AG10803 (cell line): ENCODE measurements around the gene ZMPSTE24.
"Not testable (repeated sequence)": the region's sequence is repeated elsewhere in the genome, so short reads cannot be mapped to it uniquely, and the experiment has no call there.

Source experiments
- DNase-seq: peaks from one replicate; pipeline ENCODE4 v3.0.0; 2010; ENCODE audit warnings: low read depth
- H3K4me3 ChIP-seq: 2 replicates; pipeline ENCODE4 v1.5.1; 2011; ENCODE audit warnings: mild to moderate bottlenecking, low read length, control low read depth
- TF ChIP-seq, protein P1 (sequence below): conservative IDR thresholded peaks from 2 replicates; pipeline ENCODE4 v1.5.1; 2011; ENCODE audit warnings: mild to moderate bottlenecking, low read length, control low read depth, inconsistent platforms

Gene ZMPSTE24

DNA sequence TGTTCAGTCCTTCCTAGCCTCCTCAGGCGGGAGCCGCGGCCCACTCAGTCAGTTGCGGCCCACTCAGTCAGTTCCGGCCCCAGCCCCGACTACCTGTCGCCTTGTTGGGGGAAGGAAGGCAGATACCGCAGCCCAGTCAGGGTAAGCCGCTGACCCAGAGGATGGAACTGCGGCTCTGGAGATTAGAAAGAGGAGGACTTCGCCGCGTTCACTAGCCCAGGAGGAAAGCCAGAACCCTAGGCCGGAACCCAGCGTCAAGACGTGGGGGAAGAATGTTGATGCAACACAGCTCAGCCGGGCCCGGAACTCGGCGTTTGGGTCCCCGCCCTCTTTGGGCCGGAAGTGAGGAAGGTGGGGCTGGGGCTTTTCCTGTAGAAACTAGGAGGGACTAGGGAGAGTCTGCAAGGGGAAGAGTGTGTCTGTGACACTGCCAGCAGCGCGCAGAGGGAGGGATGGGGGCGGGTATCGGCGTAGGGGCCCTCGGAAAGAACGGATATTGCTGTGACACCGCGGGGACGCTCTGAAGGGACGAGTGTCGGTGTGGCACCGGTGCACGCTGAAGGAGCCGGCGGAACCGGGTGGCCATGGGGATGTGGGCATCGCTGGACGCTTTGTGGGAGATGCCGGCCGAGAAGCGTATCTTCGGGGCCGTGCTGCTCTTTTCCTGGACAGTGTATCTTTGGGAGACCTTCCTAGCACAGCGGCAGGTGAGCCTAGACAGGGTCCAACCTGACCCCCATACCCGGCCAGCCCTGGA is at the start of gene ZMPSTE24:
ZMPSTE24 (plus strand) TSS at position 549 of the 757 bp plus-strand sequence; CDS start at position 585, 36 bp downstream.
- TF ChIP-seq, protein P1, sequence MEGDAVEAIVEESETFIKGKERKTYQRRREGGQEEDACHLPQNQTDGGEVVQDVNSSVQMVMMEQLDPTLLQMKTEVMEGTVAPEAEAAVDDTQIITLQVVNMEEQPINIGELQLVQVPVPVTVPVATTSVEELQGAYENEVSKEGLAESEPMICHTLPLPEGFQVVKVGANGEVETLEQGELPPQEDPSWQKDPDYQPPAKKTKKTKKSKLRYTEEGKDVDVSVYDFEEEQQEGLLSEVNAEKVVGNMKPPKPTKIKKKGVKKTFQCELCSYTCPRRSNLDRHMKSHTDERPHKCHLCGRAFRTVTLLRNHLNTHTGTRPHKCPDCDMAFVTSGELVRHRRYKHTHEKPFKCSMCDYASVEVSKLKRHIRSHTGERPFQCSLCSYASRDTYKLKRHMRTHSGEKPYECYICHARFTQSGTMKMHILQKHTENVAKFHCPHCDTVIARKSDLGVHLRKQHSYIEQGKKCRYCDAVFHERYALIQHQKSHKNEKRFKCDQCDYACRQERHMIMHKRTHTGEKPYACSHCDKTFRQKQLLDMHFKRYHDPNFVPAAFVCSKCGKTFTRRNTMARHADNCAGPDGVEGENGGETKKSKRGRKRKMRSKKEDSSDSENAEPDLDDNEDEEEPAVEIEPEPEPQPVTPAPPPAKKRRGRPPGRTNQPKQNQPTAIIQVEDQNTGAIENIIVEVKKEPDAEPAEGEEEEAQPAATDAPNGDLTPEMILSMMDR = no peak
- DNase-seq = peak; percentile 98
- peak within 1 kb of the TSS; percentile 99 for H3K4me3 ChIP-seq

DNA sequence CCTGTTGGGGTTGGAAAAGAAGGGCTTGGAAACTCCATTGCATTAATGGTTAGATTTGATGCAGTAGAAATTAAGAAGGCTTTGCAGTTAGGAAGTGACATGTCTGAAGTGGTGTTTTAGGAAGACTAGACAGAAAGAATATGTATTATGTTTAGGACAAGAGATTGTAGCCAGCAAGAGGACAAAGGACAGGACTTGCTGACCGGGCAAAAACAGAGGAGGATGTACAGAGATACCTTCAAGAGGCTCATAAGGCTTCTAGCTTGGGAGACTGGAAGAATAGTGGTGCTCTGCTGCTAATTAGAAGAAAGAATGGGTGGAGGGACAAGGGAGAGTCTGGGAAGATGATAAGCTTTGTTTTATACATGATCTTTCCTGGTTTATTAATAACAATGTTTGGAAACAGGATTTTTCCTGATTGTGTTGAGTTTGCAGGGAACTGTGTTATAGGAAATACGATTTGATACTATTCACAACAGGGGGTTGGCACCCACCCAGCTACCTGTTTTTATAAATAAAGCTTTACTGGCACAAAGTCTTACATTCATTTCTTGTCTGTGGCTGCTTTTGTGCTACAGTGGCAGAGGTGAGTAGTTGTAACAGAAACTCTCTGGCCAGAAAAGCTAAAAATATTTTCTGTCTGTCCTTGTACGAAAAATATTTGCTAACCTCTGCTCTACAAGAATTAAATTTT is 47.4 kb upstream of the ZMPSTE24 start:
- no peak for DNase-seq
- TF ChIP-seq, protein P1 = no peak
- no peak overlapping the region for H3K4me3 ChIP-seq

DNA sequence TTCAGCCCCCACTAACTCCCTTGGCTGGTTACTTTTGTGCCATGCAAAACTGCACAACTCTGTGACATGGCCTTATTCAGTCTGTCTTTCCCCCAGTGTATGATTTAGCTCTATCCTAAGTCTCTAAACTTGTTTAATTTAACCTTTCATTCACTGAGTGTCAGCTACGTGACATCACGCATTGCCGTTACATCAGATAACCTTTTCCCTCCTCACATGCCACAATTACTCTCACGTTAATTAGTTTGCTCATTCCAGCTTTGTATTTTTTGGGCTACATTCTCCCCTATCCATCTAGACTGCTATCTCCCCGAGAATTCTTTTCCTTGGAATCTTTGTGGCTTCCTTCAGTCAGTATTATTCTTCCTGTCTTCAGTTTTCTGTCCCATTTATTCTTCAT is 39.7 kb upstream of the ZMPSTE24 start:
- DNase-seq = no peak
- TF ChIP-seq, protein P1 = no peak
- no peak overlapping the region for H3K4me3 ChIP-seq

DNA sequence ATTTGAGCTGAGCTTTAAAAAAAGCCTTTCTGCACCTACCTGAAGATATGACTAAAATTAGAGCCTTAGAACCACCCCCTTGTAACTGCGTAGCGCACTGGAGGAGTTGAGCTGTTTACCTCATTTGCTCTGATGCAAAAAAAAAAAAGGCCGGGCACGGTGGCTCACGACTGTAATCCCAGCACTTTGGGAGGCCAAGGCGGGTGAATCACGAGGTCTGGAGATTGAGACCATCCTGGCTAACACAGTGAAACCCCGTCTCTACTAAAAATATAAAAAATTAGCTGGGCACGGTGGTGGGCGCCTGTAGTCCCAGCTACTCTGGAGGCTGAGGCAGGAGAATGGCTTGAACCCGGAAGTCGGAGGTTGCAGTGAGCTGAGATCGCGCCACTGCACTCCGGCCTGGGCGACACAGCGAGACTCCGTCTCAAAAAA is 36.5 kb upstream of the ZMPSTE24 start:
- not testable (repeated sequence) for DNase-seq, H3K4me3 ChIP-seq

DNA sequence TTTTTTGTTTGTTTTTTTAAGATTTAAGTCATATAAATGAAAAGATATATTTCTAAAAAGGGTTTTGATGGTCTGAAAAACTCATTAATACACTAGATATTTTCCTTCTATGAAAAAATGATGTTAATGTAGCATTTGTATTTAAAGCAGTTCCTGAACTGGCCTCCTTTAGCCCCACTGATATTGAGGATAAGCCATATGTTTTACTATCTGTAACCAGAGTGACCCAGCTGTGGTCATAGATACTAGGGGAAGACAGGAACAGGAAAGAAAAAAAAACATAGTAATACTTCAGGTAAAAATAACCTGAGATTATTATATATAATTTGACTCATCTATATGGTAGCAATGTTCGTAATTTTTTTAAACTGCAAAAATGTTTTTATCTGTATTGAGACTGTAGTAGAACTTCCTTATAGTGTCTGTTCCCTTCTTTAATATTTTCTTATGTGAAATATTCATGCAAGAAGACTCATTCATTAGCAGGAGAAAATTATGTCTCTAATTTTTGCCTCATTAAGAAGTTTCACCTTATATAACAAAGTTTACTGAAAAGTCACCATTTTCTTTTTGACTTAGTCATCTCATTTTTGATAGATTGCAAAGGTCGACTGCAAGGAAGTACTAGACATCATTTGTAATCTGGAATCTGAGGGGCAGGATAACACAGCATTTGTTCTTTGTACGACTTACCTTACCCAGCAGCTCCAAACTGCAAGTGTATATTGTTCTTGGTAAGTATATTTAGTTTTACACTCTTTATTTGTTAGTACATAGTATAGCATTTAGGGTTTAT is 35.9 kb upstream of the ZMPSTE24 start:
- TF ChIP-seq, protein P1 = no peak
- no peak overlapping the region for H3K4me3 ChIP-seq
- no peak for DNase-seq

DNA sequence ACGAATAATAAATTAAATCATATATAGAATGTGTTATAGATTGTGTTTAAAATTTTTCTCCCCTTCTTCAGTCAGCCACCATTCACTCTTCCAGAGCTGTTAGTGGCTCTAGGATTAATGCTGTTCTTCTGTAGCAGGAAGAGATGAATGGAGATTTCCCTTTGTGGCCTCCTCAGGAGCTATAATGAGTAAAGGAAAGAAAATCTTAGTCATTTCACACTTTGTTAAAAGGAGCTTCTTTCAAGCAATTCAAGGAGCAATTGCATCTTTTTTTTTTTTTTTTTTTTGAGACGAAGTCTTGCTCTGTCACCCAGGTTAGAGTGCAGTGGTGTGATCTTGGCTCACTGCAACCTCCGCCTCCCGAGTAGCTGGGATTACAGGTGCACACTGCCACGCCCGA is 34.0 kb upstream of the ZMPSTE24 start:
- no peak overlapping the region for H3K4me3 ChIP-seq
- no peak for DNase-seq
- TF ChIP-seq, protein P1 = no peak

DNA sequence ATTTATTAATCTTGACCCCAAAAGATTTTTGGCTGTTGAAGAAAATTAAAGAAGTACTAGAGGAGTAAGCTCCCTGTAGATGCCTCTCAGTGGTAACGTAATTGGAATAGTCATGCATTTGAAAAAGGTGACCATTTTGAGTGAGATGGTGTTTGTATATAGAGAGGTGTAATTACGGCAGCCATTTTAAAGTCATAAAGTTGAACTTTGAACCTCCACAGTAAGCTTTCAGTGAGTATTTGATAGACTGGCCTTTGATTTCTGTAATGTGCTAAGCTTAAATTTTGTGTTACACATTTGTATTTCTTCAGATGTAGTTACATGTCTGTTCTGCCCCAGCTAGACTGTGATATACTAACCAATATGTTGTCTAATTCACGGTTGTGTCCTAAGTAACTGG is 31.8 kb upstream of the ZMPSTE24 start:
- no peak for DNase-seq
- TF ChIP-seq, protein P1 = no peak
- no peak overlapping the region for H3K4me3 ChIP-seq
